GM21423 (cell line): ENCODE data around the gene PUM1.
"Not testable (repeated sequence)": the region's sequence is repeated elsewhere in the genome, so short reads cannot be mapped to it uniquely, and the experiment has no call there.

Experiments used
- ATAC-seq: cut with Tn5 transposase; IDR thresholded peaks from one replicate; pipeline ENCODE4 v1.9.1; 2021; ENCODE audit warnings: mild to moderate bottlenecking, moderate library complexity; ENCODE audit not compliant: unreplicated experiment

Gene PUM1

GRCh38 chr1:30997463-30998057 lies 68.0 kb downstream of the PUM1 start:
- no peak for ATAC-seq

DNA sequence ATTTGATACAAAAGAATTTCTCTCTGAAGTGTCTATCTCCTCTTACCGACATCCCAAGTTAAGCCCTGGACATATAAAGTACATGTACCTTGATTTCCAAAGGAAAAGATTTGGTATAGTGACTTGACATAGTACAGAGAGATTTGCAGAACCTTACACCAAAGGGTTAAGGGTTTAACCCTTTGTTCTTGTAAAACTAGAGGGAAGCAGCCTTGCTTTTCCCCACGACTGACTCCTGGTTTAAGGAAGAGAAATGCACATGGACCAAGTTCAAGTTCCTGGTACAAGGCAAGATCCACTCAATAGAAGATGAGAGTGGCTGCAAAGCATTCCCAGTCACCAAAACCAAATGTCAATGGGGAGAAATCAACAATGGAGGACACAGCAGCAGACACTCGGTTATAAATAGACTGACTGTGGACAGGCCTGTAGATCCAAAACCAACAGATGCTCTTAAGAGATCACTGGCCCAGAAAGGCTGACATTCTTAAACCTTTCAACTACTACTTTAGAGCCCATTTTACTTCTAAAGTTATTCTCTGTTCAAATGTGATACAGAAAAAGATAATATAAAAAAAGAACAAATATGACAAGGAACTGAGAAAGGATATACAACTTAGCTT lies 69.4 kb downstream of the PUM1 start:
- ATAC-seq, result no peak

DNA sequence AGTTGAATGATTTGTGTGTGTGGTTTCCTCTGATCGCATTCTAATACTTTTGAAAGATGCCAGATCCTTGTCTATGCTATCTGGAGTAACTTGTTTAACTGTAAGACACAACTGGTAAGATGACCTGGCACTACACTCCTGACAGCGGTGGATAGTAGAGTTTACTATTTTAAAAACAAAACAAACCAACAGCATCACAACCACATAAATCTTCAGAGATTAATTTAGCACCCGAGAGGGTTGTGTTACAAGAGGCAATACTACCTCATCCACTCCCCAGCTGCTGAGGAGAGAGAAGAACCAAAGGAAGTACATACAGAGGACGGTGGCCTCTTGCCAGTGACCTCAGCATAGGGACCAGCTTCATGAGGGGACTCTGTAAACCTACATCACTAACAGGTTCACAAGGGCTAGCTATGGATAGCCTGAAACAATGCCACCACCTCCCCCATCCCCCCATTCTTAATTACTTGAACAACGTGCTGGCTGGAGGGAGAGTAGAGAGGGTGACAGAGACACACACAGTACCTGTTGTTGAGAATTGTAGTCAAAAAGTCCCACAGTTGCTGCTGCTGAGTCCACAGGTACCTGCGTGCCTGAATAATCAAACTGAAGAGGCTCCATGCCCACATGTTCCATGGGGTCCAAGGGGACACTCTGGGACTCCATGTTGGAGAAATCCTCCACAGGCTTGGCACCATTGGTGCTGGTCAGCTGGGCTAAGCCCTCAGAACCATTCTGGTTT lies 73.5 kb downstream of the PUM1 start:
- no peak for ATAC-seq

GRCh38 chr1:30990591-30990990 lies 74.9 kb downstream of the PUM1 start:
- no peak for ATAC-seq

DNA sequence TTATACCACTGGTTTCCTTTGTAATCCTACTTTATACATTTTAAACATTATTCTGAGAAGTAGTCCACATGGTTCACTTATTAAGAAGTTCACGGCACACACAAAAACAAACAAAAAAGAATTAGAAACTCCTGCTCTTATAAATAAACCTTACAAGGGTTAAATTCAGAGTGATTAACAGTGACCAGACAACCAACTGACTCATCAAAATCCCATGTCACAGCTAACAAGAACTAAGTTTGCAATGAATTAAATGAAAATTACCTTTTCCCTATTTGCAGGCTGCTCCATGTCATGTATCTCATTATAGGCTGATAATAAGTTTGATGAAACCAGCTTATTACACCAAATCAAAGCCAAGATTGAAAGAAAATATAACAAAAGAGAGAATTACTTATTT lies 77.5 kb downstream of the PUM1 start:
- no peak for ATAC-seq

DNA sequence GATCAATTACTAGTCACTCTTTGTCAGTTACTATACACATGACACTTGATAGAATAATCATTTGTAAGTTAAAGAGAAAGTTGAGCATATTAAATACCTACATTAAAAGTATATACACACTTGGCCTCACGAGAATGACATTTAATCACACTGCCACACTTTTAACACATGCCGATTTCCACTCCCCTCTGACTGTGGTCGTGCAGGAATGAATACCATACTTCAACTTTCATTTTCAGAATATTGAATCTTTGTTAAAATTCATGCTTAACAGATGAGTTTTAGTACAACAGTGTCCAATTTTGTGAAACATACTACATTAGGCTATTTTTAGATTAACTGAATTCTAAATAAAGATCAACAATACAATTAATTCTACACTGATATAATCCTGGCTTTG lies 78.8 kb downstream of the PUM1 start:
- ATAC-seq, result no peak

GRCh38 chr1:30984991-30985503 lies 80.5 kb downstream of the PUM1 start:
- ATAC-seq, result no peak

DNA sequence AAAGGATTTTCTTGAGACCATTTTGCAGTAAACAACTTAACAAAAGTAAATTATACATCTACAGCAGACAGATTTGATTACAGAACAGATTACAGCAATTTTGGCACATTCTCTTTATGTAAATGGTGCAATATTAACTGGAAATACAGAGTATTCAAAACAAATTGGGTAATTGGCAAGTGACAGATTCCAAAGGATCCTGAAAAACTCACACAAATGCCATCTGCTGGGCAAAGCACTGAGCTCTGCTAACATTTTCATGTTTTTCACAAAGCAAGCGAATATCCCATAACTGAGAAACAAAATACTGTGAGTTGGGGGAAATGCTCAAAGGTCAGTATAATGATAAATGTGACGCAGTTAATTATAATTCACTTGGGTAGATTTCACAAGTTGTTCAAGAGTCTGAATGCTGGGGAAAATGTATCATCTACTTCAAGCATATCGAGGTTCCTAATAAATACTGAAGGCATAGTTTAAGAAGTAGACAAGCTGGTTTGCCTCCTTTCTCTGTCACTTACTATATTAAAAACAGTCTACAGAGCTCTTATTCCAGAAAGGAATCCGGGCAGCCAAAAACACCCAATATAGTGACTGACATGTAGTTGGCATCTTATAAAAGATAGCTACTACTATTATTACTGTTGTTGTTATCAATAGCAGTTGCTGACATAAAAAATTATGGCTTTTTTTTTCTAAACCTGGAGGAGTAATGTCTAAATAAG lies 81.2 kb downstream of the PUM1 start:
- no peak for ATAC-seq

GRCh38 chr1:30982937-30983336 lies 82.6 kb downstream of the PUM1 start:
- ATAC-seq, result no peak

DNA sequence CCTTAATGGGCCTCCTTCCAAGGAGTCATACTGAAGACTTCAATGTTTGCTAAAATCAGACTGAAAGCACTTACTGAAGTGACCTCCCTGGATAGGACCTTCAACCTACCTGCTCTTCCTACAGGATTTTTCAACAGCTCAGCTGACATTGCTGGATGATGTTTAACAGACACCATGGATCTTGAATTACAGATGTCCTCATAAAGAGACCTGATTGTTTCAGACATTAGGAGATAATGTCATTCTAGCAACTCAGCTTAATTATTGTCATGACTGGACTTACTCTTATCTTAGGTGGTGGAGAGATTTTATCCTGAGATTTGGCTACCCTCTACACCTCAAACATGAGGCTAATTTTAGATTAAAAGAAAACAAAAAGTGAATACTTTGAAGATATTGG lies 83.1 kb downstream of the PUM1 start:
- ATAC-seq, result no peak

GRCh38 chr1:30981172-30981571 lies 84.3 kb downstream of the PUM1 start:
- ATAC-seq, result no peak

- no peak for ATAC-seq
Observed at GRCh38 chr1:30977511-30977910, 88.0 kb downstream of the PUM1 start.

GRCh38 chr1:30977105-30977504 lies 88.4 kb downstream of the PUM1 start:
- no peak for ATAC-seq

- ATAC-seq, result no peak
Observed at GRCh38 chr1:30976143-30976542, 89.4 kb downstream of the PUM1 start.

- ATAC-seq, result no peak
Observed at GRCh38 chr1:30975217-30975616, 90.3 kb downstream of the PUM1 start.

DNA sequence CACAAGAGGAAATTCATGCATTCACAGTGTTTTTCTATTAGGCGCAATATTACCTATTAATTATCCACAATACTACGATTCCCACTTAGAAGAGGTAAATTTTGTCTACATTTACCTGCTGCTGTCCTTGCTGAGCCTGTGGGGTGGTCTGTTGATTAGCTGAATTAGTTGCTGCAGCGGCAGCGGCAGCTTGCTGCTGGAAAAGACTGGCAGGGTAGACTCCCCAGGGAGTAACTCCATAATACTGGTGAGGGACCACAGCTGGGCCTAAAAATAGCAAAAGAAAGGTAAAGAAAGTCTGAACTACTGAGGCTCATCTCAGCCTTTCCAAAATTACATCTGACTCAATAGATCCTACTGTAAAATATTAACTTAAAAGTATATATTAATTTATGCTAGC lies 91.0 kb downstream of the PUM1 start:
- ATAC-seq, result no peak

- not testable (repeated sequence) for ATAC-seq
Observed at GRCh38 chr1:30972349-30972748, 93.2 kb downstream of the PUM1 start.

- no peak for ATAC-seq
Observed at GRCh38 chr1:30971496-30971895, 94.0 kb downstream of the PUM1 start.

DNA sequence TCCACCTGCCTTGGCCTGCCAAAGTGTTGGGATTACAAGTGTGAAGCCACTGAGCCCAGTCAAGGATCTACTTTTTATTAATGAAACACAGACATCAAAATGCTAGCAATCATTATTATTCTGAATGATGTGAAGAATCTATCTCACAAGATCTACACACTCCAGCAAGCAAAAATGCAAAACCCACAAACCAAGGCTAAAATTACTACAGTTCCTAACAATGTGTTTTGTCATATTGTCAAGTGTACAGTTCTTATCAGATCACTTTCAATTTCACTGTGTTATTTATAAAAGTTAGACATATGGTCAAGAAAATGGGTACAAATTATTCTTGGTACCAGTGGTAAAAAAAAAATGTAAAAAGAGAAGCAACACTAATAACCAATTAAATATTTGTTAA lies 95.6 kb downstream of the PUM1 start:
- no peak for ATAC-seq

DNA sequence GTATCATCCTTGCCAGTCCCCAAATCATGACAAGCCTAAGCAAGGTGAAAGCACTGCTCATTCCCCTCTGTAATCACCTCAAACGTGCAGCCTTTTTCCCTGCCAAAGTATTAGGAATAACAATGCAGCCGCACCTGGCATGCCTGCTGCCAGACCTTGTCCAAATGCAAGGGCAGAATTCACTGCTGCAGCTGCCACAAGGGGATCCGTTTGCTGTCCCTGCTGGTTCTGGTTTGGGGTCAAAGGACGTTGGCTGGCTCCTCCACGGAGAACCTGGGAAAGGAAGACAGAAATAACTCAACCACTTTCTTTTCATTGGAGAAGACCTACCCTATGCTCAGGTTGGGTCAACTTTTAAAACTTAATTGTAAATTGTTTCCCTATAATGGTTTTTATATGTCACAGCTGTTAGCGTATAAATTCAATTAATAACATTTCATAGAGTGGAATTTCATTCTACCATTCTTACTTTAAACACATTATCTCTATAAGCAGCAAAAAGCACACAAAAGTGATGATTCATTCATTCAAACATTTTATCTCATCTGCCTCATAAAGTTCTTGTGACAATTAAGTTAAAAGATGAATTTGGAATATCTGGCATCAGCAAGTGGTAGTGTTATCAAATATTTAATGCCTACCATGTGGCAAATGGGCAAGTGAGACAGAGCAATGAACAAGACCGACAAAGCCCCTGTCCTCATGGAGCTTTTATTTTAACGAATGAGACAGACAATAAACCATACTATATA lies 97.1 kb downstream of the PUM1 start:
- ATAC-seq, result no peak
